Stomach (tissue), 4 donors: ENCODE data around the gene HBD.

Experiments used
- POLR2A ChIP-seq, 4 donors: fragments of 450-650 bp; IDR thresholded peaks; one replicate each; pipeline ENCODE4 v1.6.1; 2016; ENCODE audit warnings: antibody characterized with exemption in 4 of 4, control low read depth in 2 of 4, mild to moderate bottlenecking in 1 of 4, moderate library complexity in 1 of 4
- POLR2AphosphoS5 ChIP-seq, 3 donors: sonication (generic); formaldehyde crosslinking; IDR thresholded peaks; one replicate each; pipeline ENCODE4 v1.6.1; 2016; ENCODE audit warnings: antibody characterized with exemption in 3 of 3
- TF ChIP-seq, protein P1 (sequence below), 7 experiments: fragments of 450-650 bp in 4 of 7; fragments of 200-600 bp in 3 of 7; sonication (generic) in 3 of 7; IDR thresholded peaks; one replicate each; pipeline ENCODE4 v1.5.1; 2016 to 2019; ENCODE audit warnings: antibody characterized with exemption in 7 of 7, control low read depth in 2 of 7, mild to moderate bottlenecking in 1 of 7

DNA sequence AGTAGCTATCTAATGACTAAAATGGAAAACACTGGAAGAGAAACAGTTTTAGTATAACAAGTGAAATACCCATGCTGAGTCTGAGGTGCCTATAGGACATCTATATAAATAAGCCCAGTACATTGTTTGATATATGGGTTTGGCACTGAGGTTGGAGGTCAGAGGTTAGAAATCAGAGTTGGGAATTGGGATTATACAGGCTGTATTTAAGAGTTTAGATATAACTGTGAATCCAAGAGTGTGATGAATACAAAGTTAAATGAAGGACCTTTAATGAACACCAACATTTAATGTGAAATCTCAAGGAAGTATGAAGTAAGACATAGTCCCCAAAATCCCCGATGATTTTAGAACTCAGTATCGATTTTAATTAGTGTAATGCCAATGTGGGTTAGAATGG lies 3.1 kb upstream of the HBD start:
- TF ChIP-seq POLR2AphosphoS5 (IDR thresholded peaks at IDR 0.05) (no peak), POLR2A (IDR thresholded peaks at IDR 0.05) (no peak)
- TF ChIP-seq, protein P1, sequence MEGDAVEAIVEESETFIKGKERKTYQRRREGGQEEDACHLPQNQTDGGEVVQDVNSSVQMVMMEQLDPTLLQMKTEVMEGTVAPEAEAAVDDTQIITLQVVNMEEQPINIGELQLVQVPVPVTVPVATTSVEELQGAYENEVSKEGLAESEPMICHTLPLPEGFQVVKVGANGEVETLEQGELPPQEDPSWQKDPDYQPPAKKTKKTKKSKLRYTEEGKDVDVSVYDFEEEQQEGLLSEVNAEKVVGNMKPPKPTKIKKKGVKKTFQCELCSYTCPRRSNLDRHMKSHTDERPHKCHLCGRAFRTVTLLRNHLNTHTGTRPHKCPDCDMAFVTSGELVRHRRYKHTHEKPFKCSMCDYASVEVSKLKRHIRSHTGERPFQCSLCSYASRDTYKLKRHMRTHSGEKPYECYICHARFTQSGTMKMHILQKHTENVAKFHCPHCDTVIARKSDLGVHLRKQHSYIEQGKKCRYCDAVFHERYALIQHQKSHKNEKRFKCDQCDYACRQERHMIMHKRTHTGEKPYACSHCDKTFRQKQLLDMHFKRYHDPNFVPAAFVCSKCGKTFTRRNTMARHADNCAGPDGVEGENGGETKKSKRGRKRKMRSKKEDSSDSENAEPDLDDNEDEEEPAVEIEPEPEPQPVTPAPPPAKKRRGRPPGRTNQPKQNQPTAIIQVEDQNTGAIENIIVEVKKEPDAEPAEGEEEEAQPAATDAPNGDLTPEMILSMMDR (IDR thresholded peaks at IDR 0.05): no peak
